Right ventricle myocardium superior (tissue), 1 donor: ENCODE results near the gene RBMS3. TPM values are rescaled to one million over a fixed set of nuclear protein-coding genes. Genes with fewer than 3 reads are reported as not detected.

ENCODE experiments used
- ATAC-seq: fragments of 200-7000 bp; cut with Tn5 transposase; one replicate; pipeline ENCODE4 v1.9.1; 2020; ENCODE audit warnings: mild to moderate bottlenecking; ENCODE audit not compliant: poor library complexity
- DNase-seq: peaks from one replicate; pipeline ENCODE4 v3.0.0-alpha.2; 2020
- intact Hi-C: fragments of 100-400 bp; cut with DNase I; formaldehyde crosslinking; loops from one replicate; pipeline ENCODE4 v1.11.2; 2022
- total RNA-seq: library from RNA; stranded (reverse); fragmentation: NEBNext Ultra II Directional; extraction: Animal tissue kit (Norgen Biotek cat#: 25700); gene quantifications from one replicate; pipeline ENCODE4 v1.2.1, GENCODE V29; 2021
- donor health status: DM: no; HTN: yes; CAD: no; lungs with severe emphysema.

Gene RBMS3
- total RNA-seq, 1 donor from 2014 or later = 25.3 TPM

DNA sequence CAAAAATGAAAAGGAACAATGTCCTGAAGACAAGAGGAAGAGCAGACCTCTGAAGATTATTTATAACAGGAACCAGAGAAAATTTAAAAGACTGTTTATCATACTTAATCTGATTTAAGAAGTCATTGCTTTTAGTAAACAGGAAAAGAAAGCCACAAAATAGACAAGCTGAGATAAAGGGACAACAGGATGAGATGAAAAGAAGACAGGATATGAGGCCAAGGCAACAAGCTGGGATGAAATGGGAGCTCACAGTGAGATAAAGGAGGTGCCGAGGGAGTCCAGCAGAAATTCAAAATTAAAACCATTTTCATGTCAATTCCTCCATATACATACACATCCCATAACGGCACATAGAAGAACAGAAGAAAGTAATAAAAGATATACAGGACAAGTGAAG is 277.0 kb downstream of the RBMS3 start:
- no peak for DNase-seq
- ATAC-seq = no peak
- intact Hi-C loops = no loop called here

DNA sequence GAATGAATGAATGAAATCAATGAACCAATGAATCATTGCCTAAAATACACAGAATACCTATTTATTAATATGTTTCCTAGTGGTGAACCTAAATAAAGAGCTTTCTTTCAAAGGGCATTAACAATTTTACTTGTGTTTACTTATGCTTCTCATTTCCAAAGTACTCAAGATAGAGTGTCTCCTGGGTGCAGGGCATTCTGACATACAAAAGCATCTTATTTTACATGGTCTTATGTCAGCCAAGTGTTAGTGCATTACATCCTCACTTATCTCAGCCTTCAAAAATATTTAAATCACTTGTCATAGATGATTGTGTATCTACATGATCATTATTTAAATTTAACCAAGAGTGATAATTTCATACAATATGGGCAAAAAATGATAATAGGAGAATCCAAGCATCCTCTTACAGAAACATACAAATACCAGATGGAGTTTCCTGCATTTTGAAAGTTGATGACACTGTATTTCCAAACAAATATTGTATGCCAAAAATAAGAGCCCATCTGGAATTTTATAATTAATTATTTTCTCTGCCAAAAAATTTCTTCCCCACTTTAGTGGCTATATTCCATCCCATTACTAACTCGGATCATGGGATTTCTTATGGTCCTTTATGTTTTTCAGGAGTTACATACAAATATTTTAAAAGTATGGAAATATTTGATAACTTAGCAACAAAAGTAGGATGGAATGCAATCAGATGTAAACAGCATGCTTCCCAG is 279.0 kb downstream of the RBMS3 start:
- ATAC-seq (peak; percentile 47), DNase-seq (no peak)
- intact Hi-C loops = no loop called here

DNA sequence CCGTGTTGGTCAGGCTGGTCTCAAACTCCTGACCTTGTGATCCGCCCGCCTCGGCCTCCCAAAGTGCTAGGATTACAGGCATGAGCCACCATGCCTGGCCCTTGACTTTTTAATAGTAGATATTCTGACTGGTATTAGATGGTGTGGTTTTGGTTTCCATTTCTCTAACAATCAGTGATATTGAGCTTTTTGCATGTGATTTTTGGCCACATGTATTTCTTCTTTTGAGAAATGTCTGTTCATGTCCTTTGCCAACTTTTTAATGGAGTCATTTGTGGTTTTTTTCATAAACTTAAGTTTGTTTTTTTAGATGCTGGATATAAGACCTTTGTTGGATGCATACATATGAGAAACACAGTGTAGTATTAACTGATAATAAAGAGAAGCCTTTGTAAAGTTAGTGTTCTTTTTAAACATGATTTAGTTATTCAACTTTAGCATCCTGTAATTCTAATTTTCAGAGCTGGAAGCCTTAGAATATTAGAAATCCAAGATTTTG is 280.8 kb downstream of the RBMS3 start:
- DNase-seq (no peak), ATAC-seq (no peak)
- intact Hi-C loops = no loop called here

DNA sequence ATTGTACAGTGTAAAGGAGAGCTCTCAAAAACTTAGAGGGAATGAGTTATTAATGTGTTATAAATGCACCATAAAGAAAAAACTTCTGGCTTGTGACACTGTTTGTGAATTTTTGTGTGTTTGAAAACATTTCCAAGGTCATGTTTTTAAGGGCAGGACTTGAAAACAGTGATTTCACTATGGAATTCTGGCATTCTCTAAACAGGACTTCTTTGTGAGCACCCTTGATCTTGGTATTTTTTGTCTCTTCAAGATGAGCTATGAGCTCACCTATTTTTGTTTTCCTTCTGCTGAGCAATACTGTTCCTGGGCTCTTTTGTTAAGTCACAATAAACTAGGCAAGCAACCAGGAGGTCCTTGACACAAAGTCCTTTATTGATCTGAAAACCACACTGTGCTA is 284.4 kb downstream of the RBMS3 start:
- DNase-seq = no peak
- intact Hi-C loops = no loop called here
- ATAC-seq = no peak

DNA sequence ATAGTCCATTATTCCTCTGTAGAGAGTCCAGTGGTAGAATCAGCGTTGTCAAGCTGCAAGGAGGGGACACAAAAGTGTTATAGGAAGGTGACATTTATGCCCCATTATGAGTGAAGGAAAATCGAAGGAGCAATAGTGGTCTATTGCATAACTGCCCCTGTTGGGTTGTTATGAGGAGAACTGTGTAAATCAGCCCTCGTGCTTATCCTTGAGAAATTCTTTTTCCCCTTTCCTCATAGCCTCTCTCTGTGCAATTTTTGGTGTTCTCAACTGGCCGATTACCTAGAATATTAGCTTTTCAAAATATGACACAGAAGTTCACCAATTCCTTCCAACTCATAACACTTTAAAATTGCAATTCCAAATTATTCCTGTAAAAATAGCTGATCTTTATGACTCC is 286.6 kb downstream of the RBMS3 start:
- ATAC-seq (peak; percentile 46), DNase-seq (no peak)
- intact Hi-C loops = no loop called here

DNA sequence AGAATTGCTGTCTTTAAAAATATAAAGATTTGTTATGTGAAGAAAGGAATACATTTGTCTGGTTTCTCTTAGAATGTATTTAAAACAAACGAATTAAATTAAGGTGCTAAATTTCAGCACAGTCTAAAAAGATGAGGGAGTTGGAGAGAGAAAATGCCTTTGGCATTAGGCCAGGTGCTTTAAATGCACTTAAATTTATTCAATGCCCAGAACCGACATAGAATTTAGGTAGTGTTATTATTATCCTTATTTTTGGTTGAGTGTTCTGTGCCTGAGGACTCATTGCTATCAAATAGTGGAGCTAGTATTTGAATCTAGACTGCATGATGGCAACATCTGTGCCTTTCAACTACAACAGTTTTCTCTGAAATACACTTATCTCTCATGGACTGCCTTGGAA is 287.5 kb downstream of the RBMS3 start:
- ATAC-seq (peak; percentile 31), DNase-seq (no peak)
- intact Hi-C loops = no loop called here

DNA sequence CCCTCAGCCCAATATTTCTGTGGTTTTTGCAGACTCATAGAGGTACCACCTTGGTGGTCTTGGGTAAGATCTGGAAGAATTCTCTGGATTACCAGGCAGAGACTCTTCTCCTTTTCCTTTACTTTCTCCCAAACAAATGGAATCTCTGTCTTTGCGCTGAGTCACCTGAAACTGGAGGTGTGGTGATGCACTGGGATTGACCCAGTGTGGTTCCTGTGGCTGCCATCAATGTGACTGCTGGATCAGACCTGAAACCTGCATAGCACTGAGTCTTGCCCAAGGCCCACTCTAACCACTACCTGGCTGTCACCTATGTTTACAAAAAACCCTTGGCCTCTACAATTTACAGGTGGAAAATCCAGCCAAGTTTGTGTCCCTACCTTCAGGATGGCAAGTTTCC is 295.3 kb downstream of the RBMS3 start:
- ATAC-seq = no peak
- intact Hi-C loops = no loop called here
- DNase-seq = no peak

DNA sequence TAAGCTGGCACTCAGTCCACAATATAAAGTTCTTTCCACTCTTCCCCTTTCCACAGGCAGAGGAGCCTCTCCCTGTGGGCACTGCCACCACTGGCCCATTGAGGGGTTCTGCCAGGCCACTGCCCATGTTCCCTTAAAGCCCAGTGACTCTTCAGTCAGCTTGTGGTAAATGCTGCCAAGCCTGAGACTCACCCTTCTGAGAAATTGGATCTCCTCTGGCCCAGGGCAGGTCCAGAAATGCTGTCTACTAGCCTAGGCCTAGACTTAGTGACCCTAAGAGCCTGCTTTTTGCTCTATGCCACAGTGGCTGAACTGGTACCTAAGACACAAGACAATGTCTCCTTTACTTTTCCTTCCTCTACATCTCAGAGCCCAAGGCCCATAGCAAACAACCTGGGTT is 295.8 kb downstream of the RBMS3 start:
- peak; percentile 19 for ATAC-seq
- intact Hi-C loops = no loop called here
- DNase-seq = no peak

DNA sequence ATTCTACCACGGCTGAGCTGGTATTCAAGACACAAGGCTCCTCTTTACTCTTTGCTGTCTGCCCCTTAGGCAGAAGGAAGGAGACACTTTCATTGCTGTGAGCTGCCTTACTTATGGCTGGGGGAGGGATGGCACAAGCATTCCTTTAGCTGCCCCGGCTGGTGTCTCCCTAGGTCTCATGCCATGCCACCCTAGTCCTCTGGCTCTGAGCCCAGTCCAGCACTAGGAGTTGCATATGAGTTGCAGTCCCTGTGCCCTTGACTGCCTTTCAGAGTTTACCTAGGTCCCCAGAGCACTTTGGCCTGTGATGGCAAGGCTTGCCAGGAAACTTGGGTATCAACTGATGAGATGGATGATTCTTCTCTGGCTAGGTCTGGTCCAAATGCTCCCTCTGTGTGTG is 296.4 kb downstream of the RBMS3 start:
- DNase-seq = peak; percentile 58
- ATAC-seq = peak; percentile 83
- intact Hi-C loops = no loop called here

DNA sequence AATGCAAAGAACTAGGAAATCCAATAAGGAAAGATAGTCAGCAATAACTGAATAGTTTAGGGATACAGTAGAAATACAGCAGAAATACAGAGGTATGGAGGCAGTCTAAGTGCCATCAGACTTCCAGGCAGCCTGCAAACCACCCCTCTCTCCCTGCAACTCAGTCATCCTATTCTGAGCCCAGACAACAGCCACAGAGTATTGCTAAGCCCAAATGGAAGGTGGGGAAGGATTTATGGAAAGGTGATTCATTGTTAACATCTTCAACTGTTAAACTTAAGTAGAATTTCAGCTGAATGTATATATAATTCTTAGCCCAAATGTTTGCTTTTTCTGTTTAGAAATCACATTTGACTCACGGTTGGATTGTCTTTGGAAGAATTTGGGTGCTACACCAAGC is 300.4 kb downstream of the RBMS3 start:
- intact Hi-C loops = no loop called here
- ATAC-seq (no peak), DNase-seq (no peak)

DNA sequence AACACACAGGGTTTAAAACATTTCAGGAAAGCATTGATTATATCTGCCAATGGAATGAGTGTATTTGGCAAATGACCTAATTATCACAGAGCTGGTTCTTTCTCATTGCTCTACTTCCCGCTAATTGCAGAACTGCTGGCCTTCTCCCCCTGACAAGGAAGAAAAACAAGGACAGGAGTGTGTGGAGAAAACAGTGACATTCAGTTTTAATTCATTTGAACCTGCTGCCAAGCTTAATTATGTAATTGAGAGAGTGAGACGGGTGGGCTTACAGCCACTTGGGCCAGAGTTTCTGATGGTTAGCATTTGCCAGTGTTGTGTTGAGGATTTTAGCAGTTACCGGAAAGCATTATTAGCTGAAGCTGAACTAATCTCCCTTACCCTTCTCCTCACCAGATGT is 301.4 kb downstream of the RBMS3 start:
- DNase-seq (no peak), ATAC-seq (peak; percentile 28)
- intact Hi-C loops = no loop called here

DNA sequence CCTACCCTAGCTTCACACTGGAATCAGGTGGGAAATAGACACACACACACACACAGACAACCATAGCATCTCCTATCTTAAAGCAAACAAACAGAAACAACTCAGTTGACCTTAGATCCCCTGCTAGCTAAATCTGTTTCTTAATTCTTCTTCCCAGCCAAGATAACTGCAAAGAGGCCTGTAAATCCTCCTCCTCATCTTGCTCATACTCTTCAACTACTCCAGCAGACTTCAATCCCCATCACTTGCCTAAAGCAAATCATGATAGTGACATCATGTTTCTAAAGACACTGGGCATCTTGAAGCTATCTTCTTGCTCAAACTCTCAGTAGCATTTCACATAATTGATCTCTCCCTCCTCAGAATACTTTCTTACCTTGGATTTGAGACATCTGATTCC is 303.0 kb downstream of the RBMS3 start:
- intact Hi-C loops = no loop called here
- ATAC-seq (no peak), DNase-seq (no peak)

DNA sequence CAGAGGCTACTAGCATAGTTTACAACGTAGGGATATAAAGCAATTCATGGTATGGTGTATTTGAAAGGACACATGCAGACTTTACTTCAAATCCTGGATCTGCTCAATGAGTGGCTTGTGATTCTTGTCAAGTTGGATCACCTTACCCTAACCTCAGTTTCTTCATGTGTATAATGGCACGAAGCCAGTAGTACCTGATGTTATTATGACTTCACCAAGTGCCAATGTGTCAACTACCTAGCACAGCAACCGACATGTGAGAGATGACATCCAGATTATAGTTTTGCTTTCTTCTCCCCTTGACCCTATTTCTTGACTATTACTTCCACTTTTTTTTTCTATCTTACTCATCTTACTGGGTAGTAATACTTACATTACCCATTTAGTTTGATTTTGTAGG is 304.5 kb downstream of the RBMS3 start:
- DNase-seq (no peak), ATAC-seq (no peak)
- intact Hi-C loops = no loop called here

DNA sequence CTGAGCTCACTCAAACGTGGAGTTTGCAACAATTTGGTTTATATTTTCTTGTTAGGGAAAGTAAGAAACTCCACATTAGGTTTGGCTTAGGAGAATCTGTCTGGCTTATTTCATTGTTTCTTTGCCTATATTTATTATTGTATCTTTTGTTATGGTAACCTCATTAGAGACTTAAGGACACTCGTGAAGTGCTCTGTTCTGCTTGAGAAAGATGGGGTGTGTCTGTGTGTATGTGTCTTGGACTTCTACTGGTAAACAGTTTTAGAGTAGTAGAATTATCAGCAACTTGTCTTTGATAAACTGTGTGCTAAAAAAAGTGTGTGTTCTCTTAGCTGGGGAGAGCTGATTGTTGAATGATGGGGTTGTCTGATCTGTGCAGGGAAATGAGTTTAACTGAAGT is 306.5 kb downstream of the RBMS3 start:
- intact Hi-C loops = no loop called here
- ATAC-seq = peak; percentile 15

DNA sequence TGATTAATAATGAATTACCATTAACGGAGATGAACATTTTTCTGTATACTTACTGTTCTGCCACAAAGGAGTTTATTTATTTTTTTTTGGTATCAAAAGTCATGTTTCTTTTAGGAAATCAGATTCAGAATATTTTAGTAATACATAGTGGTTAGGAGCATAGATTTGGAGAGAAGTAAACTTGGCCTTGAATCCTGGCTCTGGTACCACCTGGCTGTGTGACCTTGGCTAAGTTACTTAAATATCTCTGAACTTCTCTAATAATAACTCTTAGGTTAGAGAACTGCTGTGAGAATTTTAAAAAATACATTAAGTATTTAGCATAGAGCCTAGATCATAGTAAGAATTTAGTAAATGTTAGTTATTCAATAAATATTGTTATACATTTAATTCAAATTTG is 309.1 kb downstream of the RBMS3 start:
- ATAC-seq (no peak), DNase-seq (no peak)
- intact Hi-C loops = no loop called here

More for the DNA sequence above, 306.5 kb downstream of the RBMS3 start:
- DNase-seq = no peak

DNA sequence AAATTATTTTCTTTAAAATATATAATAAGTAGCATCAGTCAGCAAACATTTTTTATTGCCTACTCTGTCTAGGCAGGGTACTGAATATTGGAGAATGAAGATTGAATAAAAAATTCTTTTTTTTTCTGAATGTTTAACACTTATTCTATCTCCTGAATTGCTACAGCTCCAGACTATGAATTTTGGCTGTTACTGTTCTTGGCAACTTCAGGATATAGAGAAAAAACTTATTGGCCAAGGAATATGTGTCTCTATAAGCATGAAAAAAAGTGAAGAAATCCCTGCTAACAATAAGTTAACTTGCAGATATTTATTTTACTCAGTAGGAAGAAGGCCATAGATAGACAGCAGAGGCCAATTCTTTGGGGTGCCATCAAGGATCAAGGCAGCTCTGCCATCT is 309.6 kb downstream of the RBMS3 start:
- intact Hi-C loops = no loop called here
- DNase-seq (no peak), ATAC-seq (no peak)

DNA sequence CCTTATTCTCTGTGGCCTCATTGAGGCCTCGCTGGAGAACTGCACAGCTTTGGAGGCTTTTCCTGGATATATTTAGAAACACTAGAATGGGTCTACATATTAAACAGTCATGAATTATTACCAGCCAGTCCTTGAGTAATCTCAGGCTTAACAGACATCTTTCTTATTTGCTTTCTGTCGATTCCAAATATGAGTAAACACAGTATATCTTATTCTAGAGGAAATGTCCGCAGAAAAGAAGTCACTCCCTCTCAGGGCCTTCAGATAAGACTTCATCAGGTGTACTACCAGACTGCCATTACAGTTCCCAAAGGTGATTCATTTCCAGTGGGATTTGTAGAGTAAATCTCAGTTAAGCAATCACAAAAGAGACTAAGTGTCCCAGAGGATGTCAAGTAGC is 310.7 kb downstream of the RBMS3 start:
- no peak for ATAC-seq

DNA sequence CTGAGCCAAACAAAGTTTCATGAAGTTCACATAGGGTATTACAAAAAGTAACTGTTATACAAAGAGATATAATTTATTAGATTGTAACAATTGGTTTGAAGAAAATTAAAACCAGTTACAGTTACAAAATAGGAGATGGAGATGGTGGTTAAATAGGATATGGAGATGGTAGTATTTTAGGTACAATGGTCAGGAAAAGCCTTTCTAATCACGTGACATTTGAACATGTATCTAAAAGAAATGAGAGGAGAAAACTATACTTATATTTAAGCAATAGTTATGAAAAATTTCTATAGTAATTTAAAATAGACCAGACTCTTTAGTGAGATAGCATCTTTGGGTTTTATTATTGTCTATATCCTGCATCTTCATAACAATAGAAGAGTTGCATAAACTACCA is 312.9 kb downstream of the RBMS3 start:
- DNase-seq (no peak), ATAC-seq (no peak)
- intact Hi-C loops = no loop called here

More for the DNA sequence above, 310.7 kb downstream of the RBMS3 start:
- DNase-seq = no peak
- intact Hi-C loops = no loop called here

DNA sequence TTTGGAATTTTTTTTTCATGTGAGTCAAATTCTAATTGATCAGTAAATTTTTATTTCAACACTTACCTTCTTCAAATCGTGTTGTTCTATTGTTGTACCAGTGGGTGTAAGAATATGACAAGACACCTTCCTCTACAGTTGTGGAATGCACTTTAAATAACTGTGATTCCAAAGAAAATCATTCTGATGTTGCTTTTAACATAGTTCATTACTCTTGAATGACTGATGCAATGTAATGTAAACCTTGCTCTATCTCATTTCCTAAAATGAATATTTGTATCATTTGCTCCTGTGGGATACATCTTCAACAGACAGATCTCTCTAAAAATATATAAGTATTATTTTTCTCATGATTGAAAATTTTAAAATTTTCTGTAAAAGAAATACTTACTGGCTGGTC is 313.4 kb downstream of the RBMS3 start:
- intact Hi-C loops = no loop called here
- DNase-seq (no peak), ATAC-seq (no peak)

DNA sequence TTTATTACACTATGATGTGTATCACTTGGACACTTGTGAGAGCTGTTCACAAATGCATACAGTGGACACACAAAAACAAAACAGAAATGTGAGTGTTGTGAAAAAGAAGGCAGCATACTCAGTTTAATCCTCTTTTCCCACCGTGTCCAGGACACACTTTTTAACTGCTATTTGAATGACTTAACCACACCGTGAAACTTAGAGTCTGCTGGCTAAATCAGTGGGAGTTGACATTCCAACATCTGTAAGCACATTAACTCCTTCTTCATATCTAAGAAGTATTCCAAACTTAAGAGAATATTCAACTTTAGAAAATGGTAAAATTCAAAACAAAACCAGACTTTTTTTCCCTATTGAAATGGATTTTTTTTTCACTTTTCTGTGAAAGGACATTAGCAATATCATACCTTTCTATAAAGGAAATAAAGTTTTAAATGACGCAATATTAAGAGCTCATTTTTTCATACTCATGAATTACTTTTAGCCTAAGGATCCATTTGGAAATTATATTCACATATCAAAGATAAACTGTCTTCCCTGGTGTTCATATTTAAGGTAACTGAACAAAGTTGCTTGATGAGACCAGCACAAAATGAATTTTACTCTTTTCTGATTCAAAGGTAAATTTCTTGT is 316.6 kb downstream of the RBMS3 start:
- DNase-seq (no peak), ATAC-seq (no peak)
- intact Hi-C loops = no loop called here
